Retinal pigment epithelial cell (primary cell): ENCODE data around the gene FCER1A.
"Not testable (repeated sequence)": the region's sequence is repeated elsewhere in the genome, so short reads cannot be mapped to it uniquely, and the experiment has no call there.

Experiments
- DNase-seq: peaks from one replicate; pipeline ENCODE4 v3.0.0-alpha.2; 2010; ENCODE audit warnings: low read depth
- H3K4me3 ChIP-seq: 2 replicates; pipeline ENCODE4 v1.5.1; 2011; ENCODE audit warnings: mild to moderate bottlenecking, low read length, control low read depth, moderate library complexity
- TF ChIP-seq, protein P1 (sequence below): conservative IDR thresholded peaks from 2 replicates; pipeline ENCODE4 v1.5.1; 2011; ENCODE audit warnings: low read depth, low read length, control low read depth, inconsistent platforms

The FCER1A gene

DNA sequence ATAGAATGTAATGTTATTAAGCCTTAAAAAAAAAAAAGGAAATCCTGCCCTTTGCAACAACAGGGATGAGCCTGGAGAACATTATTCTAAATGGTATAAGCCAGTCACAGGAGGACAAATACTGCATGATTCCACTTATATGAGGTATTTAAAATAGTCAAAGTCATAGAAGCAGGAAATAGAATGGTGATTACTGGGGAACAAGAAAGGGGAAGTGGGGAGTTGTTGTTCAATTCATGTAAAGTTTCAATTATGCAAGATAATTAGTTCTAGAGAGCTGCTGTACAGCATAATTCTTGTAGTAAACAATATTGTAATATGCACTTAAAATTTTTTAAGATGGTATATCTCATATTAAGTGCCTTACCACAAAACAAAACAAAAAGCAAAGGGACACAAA lies 13.2 kb downstream of the FCER1A start:
- no peak for DNase-seq

DNA sequence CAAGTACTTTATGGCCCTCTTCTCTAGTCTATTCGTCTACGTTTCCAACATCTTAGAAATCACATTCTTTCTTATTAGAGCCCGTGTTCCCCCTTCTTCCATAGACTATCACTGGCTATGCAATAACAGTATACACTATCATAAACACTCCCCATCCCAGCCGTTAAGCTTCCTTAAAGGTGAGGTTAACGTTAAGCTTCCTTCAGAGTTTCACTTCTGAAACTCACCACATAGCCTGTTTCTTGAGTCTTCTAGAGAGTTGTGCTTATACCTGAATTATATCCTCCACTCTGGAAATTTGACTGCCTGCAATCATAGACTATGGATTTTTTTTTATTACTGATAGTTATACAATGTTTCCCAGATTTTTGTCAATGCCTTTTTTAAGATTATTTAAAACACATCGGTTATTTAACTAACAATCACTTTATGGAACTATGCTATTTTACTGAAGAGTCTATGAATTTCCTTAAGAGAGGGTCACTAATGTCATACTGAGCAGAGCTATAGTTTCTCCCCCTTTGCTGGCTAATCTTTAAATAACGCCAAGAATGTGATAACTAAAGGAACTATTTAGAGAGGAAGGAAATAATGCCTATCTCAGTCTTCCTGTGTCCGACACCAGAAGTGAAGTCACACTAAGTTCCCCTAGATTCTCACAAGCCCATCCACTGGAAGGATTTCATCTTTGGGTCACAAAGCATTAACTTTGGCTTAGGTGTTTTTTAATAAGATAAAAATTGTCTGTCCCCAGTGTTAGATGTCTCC lies 16.8 kb downstream of the FCER1A start:
- TF ChIP-seq, protein P1, sequence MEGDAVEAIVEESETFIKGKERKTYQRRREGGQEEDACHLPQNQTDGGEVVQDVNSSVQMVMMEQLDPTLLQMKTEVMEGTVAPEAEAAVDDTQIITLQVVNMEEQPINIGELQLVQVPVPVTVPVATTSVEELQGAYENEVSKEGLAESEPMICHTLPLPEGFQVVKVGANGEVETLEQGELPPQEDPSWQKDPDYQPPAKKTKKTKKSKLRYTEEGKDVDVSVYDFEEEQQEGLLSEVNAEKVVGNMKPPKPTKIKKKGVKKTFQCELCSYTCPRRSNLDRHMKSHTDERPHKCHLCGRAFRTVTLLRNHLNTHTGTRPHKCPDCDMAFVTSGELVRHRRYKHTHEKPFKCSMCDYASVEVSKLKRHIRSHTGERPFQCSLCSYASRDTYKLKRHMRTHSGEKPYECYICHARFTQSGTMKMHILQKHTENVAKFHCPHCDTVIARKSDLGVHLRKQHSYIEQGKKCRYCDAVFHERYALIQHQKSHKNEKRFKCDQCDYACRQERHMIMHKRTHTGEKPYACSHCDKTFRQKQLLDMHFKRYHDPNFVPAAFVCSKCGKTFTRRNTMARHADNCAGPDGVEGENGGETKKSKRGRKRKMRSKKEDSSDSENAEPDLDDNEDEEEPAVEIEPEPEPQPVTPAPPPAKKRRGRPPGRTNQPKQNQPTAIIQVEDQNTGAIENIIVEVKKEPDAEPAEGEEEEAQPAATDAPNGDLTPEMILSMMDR, result no peak
- no peak for DNase-seq
- no peak overlapping the region for H3K4me3 ChIP-seq

More for the DNA sequence above, 13.2 kb downstream of the FCER1A start:
- H3K4me3 ChIP-seq, result no peak overlapping the region
- TF ChIP-seq, protein P1, result no peak

DNA sequence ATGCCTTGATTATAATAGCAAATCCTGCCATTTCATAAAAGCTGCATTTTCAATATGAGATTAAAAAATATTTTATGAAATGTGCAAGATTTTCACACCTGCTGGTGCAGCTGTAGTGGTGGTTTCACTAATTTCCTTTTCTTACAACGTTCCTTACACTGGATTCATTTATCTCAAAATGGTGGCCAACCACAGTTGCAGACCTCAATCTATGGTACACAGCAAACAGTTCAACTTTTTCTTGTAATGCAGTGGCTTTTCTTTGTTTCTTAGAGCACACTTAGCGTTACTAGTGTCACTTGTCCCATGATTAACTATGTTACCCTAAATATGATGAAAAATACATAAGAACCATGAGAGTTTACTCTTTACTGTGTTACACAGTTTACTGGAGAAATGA lies 32.7 kb downstream of the FCER1A start:
- TF ChIP-seq, protein P1, result no peak
- H3K4me3 ChIP-seq, result no peak overlapping the region
- DNase-seq, result no peak

DNA sequence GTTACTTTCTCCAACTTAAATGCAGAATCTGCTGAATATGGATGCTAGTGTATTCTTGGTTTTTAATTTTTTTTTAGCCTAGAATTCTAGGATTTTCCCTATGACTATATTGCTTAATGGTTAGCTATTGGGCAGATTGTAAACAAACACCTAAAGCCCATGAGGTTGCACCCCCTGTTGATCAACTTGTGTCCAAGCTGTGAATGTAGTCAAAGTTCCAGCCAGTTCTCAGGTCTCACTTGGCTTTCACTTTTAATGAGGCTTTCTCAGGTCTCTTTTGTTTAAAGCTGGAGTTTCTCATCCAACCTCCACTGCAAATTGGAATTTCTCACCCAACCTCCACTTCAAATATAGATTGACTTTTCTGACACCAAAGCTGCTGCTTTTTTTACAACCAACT lies 35.9 kb downstream of the FCER1A start:
- DNase-seq, result no peak
- TF ChIP-seq, protein P1, result no peak

DNA sequence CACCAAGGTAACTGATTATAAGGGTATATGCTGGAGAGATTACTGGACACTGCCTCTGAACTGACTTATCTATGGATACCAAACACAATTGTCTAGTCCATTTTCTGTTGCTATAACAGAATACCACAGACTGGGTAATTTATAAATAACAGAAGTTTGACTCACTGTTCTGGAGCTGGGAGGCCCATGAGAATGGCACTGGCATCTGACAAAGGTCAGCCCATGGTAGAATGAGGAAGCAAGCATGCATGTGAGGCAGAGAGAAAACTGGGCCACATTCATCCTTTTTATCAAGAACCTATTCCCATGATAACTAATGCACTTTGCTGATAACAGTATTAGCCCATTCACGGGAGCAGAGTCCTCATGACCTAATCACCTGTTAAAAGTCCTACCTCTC lies 37.4 kb downstream of the FCER1A start:
- DNase-seq, result peak; percentile 6
- H3K4me3 ChIP-seq, result no peak overlapping the region
- TF ChIP-seq, protein P1, result no peak

More for the DNA sequence above, 35.9 kb downstream of the FCER1A start:
- H3K4me3 ChIP-seq, result no peak overlapping the region

DNA sequence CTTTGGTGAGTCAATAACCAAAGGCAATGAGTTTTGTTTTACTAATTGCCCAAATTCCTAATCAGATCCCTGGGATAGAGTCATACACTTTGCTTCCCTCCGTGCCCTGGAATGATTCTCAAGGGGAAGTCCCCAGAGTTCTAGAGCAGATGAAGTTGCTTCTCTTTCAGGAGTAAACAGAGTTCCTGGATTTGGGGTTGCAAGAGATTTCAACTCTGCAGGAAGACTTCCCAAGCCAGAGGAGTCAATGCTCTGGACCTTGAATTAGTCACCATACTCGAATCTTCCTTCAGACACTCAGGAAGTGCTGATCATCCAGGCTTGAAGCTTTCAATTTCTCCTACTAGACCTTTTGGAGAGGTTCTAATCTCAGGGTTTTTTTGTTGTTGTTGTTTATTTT lies 39.6 kb downstream of the FCER1A start:
- H3K4me3 ChIP-seq, result no peak overlapping the region
- TF ChIP-seq, protein P1, result no peak
- DNase-seq, result no peak

DNA sequence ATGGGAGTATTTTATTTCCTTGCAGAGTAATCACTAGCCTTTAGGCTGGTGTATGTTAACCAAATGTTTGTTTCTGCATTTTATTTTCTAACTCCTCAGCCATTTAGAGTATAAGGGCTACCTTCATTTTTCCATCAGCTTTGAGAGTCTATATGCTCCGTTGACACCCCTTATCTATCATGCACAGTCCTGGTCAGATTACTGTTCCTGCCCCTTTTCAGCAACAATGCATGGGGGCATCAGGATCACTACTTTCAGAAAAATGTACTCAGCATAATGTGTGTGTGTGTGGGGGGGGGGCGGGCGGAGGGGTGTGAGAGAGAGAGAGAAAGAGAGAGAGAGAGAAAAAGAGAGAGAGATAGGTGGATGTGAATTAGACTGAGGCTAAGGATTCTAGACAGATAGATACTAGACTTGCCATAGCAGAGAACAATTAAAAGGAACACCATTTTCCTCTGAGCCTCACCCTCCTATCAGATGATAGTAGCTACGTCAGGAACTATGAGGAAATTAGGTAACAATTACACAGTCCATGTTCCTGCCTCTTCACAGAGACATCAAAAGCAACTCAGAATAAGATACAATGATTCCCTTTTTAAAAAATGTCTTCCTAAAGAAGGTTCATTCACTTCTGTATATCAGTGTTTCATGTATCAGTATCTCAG lies 40.8 kb downstream of the FCER1A start:
- H3K4me3 ChIP-seq, result no peak overlapping the region
- TF ChIP-seq, protein P1, result no peak
- DNase-seq, result no peak

DNA sequence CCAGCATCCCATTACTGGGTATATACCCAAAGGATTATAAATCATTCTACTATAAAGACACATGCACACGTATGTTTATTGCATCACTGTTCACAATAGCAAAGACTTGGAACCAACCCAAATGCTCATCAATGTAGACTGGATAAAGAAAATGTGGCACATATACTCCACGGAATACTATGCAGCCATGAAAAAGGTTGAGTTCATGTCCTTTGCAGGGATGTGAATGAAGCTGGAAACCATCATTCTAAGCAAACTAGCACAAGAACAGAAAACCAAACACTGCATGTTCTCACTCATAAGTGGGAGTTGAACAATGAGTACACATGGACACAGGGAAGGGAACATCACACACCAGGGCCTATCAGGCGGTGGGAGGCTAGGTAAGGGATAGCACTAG lies 47.2 kb downstream of the FCER1A start:
- DNase-seq, H3K4me3 ChIP-seq: not testable (repeated sequence)
